ENCODE measurements around the gene PHF23.

PHF23 gene

DNA sequence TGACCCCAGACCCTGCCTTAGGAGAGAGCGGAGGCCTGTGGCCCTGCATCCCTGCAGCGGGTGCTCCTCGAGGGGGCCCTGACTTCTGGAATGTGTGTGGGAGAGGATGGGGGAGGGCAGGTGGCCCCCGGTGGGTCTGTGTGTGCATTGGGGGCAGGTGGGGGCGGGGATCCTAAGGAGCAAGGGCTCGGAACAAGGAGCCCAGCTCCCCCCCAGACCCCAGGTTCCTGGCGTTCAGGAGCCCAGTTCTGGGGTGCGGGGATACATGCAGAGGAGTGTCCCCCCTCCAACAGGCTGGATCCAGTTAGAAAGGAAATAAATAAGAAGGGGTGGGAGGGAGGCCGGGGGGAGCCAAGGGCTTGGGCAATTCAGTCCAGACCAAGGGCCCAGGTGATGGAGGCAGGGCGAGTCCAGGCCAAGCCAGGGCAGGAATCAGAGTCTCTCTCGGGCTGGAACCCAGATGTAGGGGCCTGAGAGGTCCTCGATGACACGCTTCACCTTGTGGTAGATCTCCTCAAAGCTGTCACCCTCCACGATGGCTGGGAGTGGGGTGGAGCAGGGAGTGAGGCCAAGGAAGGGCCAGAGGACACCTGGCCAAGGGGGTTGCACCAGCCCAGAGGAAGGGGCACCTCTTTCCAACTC, 48.9 kb downstream of the PHF23 start:
- no peak for DNase-seq (ENCODE audit: low read depth)
- no peak for TF ChIP-seq CTCF (IDR thresholded peaks at IDR 0.05; ENCODE audit: control insufficient read depth, insufficient read depth, low read depth, low read length, missing control alignments)
- H3K4me3 ChIP-seq (ENCODE audit: control insufficient read depth, low read depth, low read length) = no peak overlapping the region

DNA sequence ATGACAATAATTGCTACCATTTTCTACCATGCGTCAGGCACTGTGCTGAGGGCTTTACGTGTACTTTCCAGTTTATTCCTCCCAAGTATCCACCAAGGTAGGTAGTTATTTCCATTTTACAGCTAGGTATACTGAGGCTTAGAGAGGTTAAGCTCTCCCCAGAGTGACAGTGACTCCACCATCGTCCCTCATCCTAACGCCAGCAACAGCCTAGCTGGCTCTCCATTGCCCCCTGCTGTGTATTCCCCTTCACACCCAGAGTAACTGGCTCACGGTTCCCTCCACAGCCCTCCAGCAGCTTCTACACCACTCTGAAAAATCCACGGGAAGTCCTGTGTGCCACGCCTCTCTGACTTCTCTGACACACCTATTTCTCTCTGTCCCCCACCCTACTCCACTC, 53.0 kb downstream of the PHF23 start:
- no peak for DNase-seq (ENCODE audit: low read depth)
- no peak overlapping the region for H3K4me3 ChIP-seq (ENCODE audit: control insufficient read depth, low read depth, low read length)
- TF ChIP-seq CTCF (IDR thresholded peaks at IDR 0.05; ENCODE audit: control insufficient read depth, insufficient read depth, low read depth, low read length, missing control alignments) = peak; percentile 21

All from AG09309 (cell line).